Measurements from ENCODE around the gene PTGIS. TPM values are rescaled to one million over a fixed set of nuclear protein-coding genes. Genes with fewer than 3 reads are reported as not detected.

The PTGIS gene
- total RNA-seq, 1 donor from 2014 or later = 89.7 TPM

- ATAC-seq (no peak), DNase-seq (ENCODE audit: low spot score) (no peak)
- intact Hi-C loops (cut with DNase I) = loop anchor here (10.0 kb wide), 2 partner anchors 121 to 151 kb away; no protein-coding TSS in a partner anchor
These were observed 82.4 kb downstream of the PTGIS start for GRCh38 chr20:49485563-49485962.

DNA sequence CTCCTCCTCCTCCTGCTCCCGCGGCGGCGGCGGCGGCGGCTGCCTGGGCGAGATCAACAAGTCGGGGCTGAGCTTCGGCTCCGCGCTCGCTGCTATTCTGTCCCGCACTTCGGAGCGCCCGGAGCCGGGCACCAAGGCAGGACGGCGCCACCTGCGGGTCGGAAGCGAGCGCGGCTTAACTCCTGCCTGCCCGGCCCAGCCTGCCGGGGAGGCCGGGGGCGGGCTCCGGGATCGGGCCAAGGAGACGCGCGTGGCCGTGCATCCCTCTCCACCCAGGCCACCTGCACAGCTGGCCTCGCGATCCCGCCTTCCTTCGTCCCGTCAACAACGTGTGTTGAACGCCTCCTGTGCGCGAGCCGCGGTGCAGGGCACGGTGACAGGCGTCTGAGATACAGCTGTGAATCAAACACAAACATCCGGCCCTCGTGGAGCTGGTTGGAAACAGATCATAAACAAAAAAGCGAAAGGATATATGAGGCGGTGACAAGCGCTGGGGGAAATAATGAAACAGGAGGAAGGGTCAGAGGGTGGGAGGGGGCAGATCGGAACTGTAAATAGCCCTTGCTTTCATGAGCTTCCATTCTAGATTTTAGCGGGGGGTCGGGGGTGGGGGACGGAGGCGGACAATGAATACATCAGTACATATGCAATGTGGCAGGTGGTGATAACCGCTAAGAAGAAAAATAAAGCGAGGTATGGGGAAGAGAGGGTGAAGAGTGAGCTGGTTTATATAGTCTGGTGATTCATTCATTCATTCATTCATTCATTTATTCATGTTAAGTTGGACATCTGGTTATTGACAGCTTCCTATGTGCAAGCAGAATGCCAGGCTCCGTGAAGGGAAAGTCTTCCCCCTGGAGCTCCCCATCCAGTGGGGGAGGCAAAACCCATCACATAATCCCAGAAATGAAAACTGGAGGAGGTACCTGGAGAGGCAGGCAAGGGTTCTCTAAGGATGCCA, 83.5 kb downstream of the PTGIS start:
- DNase-seq (ENCODE audit: low spot score) (peak; percentile 85), ATAC-seq (peak; percentile 84)
- intact Hi-C loops (cut with DNase I) = loop anchor here (10.0 kb wide), 2 partner anchors 120 to 150 kb away; no protein-coding TSS in a partner anchor

- intact Hi-C loops (cut with DNase I) = loop anchor here (10.0 kb wide), 2 partner anchors 119 to 149 kb away; no protein-coding TSS in a partner anchor
- DNase-seq (ENCODE audit: low spot score) = no peak
- ATAC-seq = peak; percentile 25
These were observed 84.2 kb downstream of the PTGIS start for GRCh38 chr20:49483696-49484123.

- ATAC-seq (peak; percentile 20), DNase-seq (ENCODE audit: low spot score) (no peak)
- intact Hi-C loops (cut with DNase I) = loop anchor here (10.0 kb wide), 2 partner anchors 118 to 148 kb away; no protein-coding TSS in a partner anchor
These were observed 84.8 kb downstream of the PTGIS start for GRCh38 chr20:49483018-49483695.

GRCh38 chr20:49482621-49483017, 85.3 kb downstream of the PTGIS start, which contains the start of gene KCNB1:
KCNB1 (minus strand) TSS chr20:49482668; CDS start chr20:49482480, 188 bp downstream.
- peak; percentile 74 for DNase-seq (ENCODE audit: low spot score)
- peak; percentile 74 for ATAC-seq
- intact Hi-C loops (cut with DNase I) = loop anchor here (10.0 kb wide), 2 partner anchors 118 to 148 kb away; no protein-coding TSS in a partner anchor

- no peak for ATAC-seq
- no peak for DNase-seq (ENCODE audit: low spot score)
- intact Hi-C loops (cut with DNase I) = loop anchor here (10.0 kb wide), 2 partner anchors 117 to 147 kb away; no protein-coding TSS in a partner anchor
These were observed 85.8 kb downstream of the PTGIS start for GRCh38 chr20:49482173-49482572.

GRCh38 chr20:49481116-49481515, 86.8 kb downstream of the PTGIS start:
- ATAC-seq (no peak), DNase-seq (ENCODE audit: low spot score) (no peak)
- intact Hi-C loops (cut with DNase I) = loop anchor here (10.0 kb wide), 2 partner anchors 116 to 146 kb away; no protein-coding TSS in a partner anchor

DNA sequence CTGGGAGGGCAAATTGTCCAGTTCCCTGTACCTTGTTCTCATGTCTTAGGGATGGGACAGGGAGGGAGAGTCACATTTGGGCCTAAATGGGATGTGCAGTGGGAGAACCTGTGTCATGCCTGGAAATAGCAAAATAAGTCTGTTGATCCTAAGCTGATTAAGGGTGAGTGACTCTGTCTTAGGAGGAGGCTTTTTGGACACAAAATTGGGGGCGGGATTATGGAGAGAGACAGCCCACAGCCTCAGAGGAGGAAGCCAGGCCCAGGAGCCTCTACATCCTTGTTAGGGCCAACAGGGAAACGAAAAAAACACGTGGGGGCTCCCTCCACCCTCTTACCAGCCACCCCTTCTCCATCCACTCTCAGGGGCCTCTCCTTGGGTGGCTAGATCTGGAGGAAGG, 87.7 kb downstream of the PTGIS start:
- ATAC-seq (no peak), DNase-seq (ENCODE audit: low spot score) (no peak)
- intact Hi-C loops (cut with DNase I) = loop anchor here (10.0 kb wide), 2 partner anchors 115 to 145 kb away; no protein-coding TSS in a partner anchor

GRCh38 chr20:49479785-49480184, 88.2 kb downstream of the PTGIS start:
- DNase-seq (ENCODE audit: low spot score) = no peak
- intact Hi-C loops (cut with DNase I) = loop anchor here (10.0 kb wide), 2 partner anchors 115 to 145 kb away; no protein-coding TSS in a partner anchor
- no peak for ATAC-seq

DNA sequence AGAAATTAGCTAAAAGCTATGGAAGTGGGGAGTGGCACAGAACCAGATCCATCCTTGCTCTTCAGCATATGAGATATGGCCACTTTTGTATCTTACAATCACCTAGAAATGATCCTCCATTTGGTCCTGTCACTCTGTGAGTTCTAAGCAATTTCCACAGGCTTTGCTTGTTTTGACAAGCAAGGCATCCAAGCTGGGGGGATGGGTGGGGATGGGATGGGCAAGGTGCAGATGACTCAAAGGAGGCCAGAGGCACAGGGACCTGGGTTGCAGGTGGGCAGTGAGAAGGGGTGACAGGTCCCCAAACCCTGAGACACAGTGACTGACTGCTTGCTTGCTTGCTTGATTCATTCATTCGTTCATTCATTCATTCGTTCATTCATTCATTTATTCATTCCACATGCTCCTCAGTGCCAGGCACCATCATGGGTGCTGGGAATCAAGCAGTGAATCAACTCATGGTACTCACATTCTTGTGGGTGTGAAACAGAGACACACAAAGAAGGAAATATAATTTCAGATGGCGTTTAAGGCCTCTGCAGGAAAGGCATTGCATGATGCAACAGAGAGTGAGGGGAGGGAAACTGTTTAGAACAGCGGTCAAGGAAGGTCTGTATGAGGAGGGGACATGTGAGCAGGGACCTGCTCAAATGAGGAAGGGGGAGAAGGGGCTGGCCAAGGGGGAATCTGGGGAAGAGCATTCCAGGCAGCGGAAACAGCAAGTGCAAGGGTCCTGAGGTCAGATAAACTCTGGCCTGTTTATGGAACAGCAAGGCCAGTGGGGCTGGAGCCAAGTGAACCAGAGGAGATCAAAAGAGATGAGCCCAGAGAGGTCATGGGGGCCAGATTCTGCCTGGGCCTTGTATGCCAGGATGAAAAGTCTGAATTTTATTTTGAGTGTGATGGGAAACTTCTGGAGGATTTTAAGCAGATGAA, 88.9 kb downstream of the PTGIS start:
- no peak for ATAC-seq
- DNase-seq (ENCODE audit: low spot score) = no peak
- intact Hi-C loops (cut with DNase I) = no loop called here

DNA sequence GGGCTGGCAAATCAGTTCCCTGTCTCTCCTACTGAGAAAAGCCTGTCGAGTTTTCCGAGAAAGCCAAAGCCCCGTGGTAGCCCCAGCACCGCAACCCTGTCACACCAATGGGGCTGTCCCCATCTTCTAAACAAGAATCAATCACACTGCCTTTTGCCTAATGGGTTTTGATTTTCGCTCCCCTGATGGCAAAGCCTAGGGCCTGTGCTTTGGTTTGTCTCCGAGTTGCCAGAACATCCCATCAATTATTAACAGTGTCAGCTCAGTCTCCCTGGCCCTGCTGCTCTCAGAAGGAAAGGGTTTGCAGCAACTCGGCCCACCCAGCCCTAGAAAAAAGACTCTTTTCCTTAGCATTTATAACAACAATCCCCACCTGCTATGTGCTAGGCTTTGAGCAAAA, 89.7 kb downstream of the PTGIS start:
- intact Hi-C loops (cut with DNase I) = no loop called here
- no peak for DNase-seq (ENCODE audit: low spot score)
- no peak for ATAC-seq

- no peak for DNase-seq (ENCODE audit: low spot score)
- ATAC-seq = no peak
- intact Hi-C loops (cut with DNase I) = no loop called here
These were observed 90.7 kb downstream of the PTGIS start for GRCh38 chr20:49477200-49477599.

GRCh38 chr20:49476016-49476355, 92.0 kb downstream of the PTGIS start:
- intact Hi-C loops (cut with DNase I) = no loop called here
- no peak for ATAC-seq
- DNase-seq (ENCODE audit: low spot score) = no peak

DNA sequence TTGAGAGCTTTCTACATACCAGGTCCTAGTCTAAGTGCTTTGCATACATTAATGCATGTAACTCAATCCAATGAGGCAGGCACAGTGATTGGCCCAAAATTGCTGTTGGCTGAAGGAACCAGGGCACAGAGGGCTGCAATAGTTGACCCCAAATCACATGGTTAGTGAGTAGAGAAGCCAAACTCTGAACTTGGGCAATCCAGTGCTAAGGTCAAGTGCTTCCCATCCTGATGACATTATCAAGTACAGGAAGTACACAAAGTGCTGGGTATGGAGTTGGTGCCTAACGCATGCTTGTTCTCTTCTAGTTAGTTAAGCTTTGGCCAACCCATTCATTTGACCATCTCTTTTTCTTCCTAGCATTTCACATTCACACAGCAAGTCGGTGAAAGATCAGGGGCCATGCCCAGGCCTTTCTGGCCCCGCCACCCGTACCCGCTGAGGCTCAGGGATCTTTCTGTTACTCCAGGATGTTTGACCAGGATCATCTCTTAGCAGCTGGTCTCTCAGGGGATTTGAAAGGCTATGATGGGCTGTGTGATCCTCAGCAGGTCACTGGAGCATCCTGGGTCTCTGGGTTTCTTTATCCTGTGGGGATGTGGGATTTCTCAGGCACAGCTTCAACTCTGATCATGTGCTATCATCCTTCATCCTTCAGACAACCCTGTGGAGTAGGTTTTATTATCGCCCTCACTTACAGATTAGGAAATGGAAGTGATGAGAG, 92.5 kb downstream of the PTGIS start:
- ATAC-seq = no peak
- no peak for DNase-seq (ENCODE audit: low spot score)
- intact Hi-C loops (cut with DNase I) = no loop called here

- no peak for ATAC-seq
- no peak for DNase-seq (ENCODE audit: low spot score)
- intact Hi-C loops (cut with DNase I) = no loop called here
These were observed 96.5 kb downstream of the PTGIS start for GRCh38 chr20:49471397-49471796.

GRCh38 chr20:49470922-49471321, 97.0 kb downstream of the PTGIS start:
- ATAC-seq = no peak
- intact Hi-C loops (cut with DNase I) = no loop called here
- DNase-seq (ENCODE audit: low spot score) = no peak

DNA sequence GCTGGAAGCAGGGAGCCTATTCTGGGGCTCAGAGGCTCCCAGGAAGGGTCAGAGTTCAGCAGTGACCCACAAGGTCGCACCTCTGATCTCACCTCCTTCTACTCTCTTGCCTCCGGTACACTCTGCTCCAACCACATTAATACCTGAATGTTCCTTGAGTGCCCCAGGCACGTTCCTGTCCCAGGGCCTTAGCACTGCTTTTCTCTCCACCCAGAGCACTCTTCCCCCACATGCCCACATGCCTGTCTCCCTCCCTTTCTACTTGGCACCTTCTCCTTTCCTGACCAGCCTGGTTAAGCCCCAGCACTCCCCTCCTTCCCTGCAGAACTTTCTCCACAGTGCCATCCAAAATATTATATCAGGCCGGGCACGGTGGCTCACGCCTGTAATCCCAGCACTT, 98.9 kb downstream of the PTGIS start:
- no peak for ATAC-seq
- intact Hi-C loops (cut with DNase I) = no loop called here

GRCh38 chr20:49468412-49468811, 99.5 kb downstream of the PTGIS start:
- intact Hi-C loops (cut with DNase I) = no loop called here
- no peak for DNase-seq (ENCODE audit: low spot score)
- no peak for ATAC-seq

More for the DNA sequence above, 98.9 kb downstream of the PTGIS start:
- DNase-seq (ENCODE audit: low spot score) = no peak

Data from sciatic nerve (tissue), 2 donors.